Thoracic aorta (tissue), 2 donors: ENCODE measurements around the gene TC2N. TPM values are rescaled to one million over a fixed set of nuclear protein-coding genes. Genes with fewer than 3 reads are reported as not detected.

Source experiments
- ATAC-seq: fragments of 150-250 bp; one replicate; pipeline ENCODE4 v1.8.0; 2017; ENCODE audit warnings: low read depth; ENCODE audit not compliant: insufficient number of reproducible peaks, low FRiP score
- DNase-seq: peaks from one replicate; pipeline ENCODE4 v3.0.0-alpha.2; 2020; ENCODE audit warnings: low spot score
- H3K27ac ChIP-seq, 2 donors: fragments of 200-600 bp; sonication (generic); 1 replicate in 1 of 2; 2 replicates in 1 of 2; pipeline ENCODE4 v1.5.1; 2016; ENCODE audit warnings: mild to moderate bottlenecking in 2 of 2, moderate library complexity in 2 of 2
- H3K27me3 ChIP-seq: fragments of 200-600 bp; sonication (generic); replicated peaks from 2 replicates; pipeline ENCODE4 v1.6.0; 2016; ENCODE audit warnings: mild to moderate bottlenecking; ENCODE audit not compliant: insufficient read depth
- H3K36me3 ChIP-seq: fragments of 200-600 bp; sonication (generic); one replicate; pipeline ENCODE4 v1.5.1; 2016
- H3K4me1 ChIP-seq, 2 donors: fragments of 200-600 bp; sonication (generic); 1 replicate in 1 of 2; 2 replicates in 1 of 2; pipeline versions ENCODE4 v1.5.1 to v1.6.0; 2016; ENCODE audit warnings: low read depth in 2 of 2, mild to moderate bottlenecking in 1 of 2; ENCODE audit not compliant: control insufficient read depth in 1 of 2
- H3K4me3 ChIP-seq: fragments of 200-600 bp; sonication (generic); 2 replicates; pipeline ENCODE4 v1.5.1; 2016; ENCODE audit warnings: mild to moderate bottlenecking
- H3K9me3 ChIP-seq: fragments of 200-600 bp; sonication (generic); 2 replicates; pipeline ENCODE4 v1.5.1; 2016
- total RNA-seq, 2 donors: library from RNA; depleted of rRNA; stranded (reverse); fragments of >200 nt; gene quantifications; one replicate each; pipeline versions ENCODE4 v1.1.0 to v1.2.3, GENCODE V29; 2016
- TF ChIP-seq, protein P1 (sequence below): fragments of 200-600 bp; sonication (generic); IDR thresholded peaks from one replicate; pipeline ENCODE4 v1.5.1; 2019; ENCODE audit warnings: antibody characterized with exemption

Gene TC2N
- total RNA-seq, 2 donors from 2014 or later: 146 to 172 TPM

DNA sequence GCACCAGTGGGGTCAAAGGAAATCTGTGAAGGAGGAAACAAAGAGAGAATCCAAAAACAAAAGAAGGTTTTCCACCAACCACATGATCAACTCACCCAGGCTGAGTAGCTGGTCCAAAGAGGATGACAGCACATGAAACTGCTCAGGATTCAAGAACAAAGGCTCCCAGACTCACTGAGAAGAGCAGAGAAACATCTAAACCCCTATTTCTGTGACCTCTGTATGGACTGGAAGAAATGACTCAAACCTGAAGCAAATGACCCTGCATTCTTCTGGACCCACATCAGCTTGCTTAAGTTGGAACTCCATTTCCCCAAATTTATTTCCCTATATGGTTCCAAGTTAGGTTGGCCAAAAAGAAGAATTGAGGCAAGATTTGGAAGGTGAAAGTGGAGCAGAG is 26.3 kb downstream of the TC2N start:
- Histone ChIP-seq H3K27ac (peak overlapping the region; percentile 71 to 86), H3K27me3 (no peaks in the 10 kb centered on the region), H3K4me1 (peaks cover 8 to 40% of the 10 kb centered on the region in 2 donors), H3K4me3 (peak overlapping the region; percentile 66), H3K9me3 (no peaks in the 10 kb centered on the region), H3K36me3 (no peaks in the 10 kb centered on the region)
- no peak for DNase-seq
- TF ChIP-seq, protein P1, sequence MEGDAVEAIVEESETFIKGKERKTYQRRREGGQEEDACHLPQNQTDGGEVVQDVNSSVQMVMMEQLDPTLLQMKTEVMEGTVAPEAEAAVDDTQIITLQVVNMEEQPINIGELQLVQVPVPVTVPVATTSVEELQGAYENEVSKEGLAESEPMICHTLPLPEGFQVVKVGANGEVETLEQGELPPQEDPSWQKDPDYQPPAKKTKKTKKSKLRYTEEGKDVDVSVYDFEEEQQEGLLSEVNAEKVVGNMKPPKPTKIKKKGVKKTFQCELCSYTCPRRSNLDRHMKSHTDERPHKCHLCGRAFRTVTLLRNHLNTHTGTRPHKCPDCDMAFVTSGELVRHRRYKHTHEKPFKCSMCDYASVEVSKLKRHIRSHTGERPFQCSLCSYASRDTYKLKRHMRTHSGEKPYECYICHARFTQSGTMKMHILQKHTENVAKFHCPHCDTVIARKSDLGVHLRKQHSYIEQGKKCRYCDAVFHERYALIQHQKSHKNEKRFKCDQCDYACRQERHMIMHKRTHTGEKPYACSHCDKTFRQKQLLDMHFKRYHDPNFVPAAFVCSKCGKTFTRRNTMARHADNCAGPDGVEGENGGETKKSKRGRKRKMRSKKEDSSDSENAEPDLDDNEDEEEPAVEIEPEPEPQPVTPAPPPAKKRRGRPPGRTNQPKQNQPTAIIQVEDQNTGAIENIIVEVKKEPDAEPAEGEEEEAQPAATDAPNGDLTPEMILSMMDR: no peak
- no peak for ATAC-seq

DNA sequence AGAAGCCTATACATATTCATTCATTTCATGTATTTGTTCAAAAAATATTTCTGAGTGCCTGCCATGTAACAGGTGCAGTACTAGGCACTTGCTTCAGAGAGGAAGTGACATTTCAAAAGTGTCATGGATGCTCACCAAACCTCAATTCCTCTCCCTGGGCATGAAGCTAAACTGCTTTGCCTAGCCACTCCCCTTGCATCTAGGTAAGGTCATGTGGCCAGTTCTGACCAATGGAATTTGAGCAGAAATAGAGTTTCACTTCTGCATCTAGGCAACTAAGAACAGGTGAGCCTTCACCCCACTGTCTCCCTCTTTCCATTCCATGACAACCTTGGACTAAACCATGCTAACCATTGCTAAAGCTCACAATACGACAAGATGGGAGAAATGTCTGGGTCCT is 27.6 kb downstream of the TC2N start:
- TF ChIP-seq, protein P1: no peak
- H3K27ac ChIP-seq: peak overlapping the region; percentile 71 to 86
- no peaks in the 10 kb centered on the region for H3K27me3 ChIP-seq
- H3K36me3 ChIP-seq: no peaks in the 10 kb centered on the region
- H3K4me1 ChIP-seq: peaks cover 8 to 40% of the 10 kb centered on the region in 2 donors
- DNase-seq (no peak), ATAC-seq (no peak)
- H3K4me3 ChIP-seq: peak overlapping the region; percentile 66
- no peaks in the 10 kb centered on the region for H3K9me3 ChIP-seq

DNA sequence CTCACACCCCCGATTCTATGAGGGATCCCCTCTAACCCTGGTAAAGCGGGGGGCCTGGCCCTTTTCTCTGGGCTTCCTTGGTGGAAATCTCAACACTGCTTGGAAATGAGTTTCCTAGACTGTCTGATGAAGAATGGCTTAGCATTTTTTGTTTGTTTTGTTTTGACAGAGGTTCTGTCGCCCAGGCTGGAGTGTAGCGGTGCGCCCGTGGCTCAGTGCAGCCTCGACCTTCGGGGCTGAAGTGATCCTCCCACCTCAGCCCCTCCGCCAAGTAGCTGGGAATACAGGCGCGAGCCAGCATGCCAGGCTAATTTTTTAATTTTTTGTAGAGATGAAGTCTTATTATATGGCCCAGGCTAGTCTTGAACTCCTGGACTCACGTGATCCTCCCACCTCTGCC is 30.3 kb downstream of the TC2N start:
- Histone ChIP-seq H3K27ac (peak overlapping the region; percentile 86 to 90), H3K27me3 (no peaks in the 10 kb centered on the region), H3K4me3 (peak overlapping the region; percentile 92), H3K9me3 (no peaks in the 10 kb centered on the region), H3K36me3 (no peaks in the 10 kb centered on the region), H3K4me1 (peaks cover 12 to 42% of the 10 kb centered on the region in 2 donors)
- DNase-seq (no peak), ATAC-seq (no peak)
- TF ChIP-seq, protein P1: no peak

DNA sequence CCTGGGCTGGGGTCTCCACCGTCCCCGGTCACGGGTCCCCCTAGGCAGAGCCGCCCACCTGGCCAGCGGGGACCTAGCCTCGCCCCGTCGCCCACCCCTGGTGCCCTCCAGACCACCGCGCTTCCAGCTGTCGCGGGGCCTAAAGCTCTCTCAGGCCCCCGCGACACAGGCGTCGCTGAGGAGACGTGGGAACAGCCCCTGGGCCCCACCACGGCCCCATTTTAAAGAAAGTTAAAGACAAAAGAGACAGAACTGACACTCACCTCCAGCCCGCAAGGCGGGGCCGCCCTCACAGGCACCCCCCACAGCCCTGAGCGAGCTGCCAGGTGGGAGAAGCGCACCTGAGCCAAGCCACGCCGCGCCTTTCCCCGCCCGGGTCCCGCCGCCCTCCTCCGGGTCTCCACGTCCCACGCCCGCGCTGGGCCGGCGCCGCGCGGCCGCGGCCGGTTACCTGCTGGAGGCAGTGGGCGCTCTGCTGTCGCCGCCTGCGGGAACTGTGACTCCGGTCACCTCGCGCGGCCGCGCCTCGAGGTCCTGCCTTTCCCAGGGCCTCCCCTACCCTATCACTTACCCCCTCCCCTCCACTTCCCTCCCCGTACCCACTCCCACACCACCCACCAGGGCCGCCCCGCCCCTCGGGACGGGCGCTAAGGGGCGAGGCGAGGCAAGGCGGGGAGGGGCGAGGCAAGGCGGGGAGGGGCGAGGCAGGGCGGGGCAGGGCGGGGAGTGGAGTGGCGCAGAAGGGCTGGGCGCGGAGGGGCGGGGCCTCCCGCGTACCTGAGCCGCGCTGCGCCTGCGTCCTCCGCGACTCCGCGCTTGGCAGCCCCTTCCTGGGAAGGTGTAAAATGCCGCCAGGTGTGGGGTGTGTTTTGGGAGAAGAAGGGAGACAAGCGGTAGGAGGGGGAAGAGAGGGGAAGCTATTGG is 31.2 kb downstream of the TC2N start:
- H3K27ac ChIP-seq: peak overlapping the region; percentile 86 to 90
- no peaks in the 10 kb centered on the region for H3K9me3 ChIP-seq
- peak overlapping the region; percentile 92 for H3K4me3 ChIP-seq
- TF ChIP-seq, protein P1: peak; percentile 7
- DNase-seq: no peak
- peaks cover 10 to 42% of the 10 kb centered on the region in 2 donors for H3K4me1 ChIP-seq
- H3K27me3 ChIP-seq: no peaks in the 10 kb centered on the region
- no peaks in the 10 kb centered on the region for H3K36me3 ChIP-seq
- peak; percentile 72 for ATAC-seq

DNA sequence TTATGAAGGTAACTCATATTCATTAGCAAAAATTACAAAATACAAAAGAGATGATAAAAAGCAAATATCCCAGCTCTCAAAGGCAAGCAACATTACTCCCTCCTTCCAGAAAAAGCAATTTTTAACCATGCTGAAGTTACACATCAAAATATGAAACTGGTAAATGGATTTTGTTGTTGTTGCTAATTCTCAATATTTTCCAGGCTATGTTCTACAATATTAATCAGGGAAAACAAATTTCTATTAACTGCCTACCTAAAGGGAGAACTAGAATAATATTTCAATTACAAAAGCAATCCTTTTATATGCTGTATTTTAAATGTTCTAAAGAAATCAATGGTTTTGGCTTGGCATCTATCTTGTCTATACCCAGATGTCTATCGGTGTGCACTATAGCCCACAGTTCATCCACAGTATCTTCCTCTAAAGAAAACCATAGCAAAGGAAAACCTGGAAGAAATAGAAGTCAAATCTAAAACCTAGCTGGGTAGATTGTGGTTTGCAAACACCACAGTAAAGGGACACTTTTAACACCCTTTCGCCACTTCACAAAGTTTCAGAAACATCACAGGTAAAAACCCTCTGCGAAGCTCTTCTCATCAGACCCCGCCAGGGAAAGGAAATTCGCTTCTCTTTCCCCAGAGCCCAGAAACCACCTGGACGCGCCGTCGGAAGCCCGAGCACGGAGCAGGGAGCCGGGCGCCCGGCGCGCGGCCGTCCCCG is 32.0 kb downstream of the TC2N start:
- TF ChIP-seq, protein P1: no peak
- ATAC-seq (no peak), DNase-seq (no peak)
- no peaks in the 10 kb centered on the region for H3K9me3 ChIP-seq
- H3K4me1 ChIP-seq: peaks cover 16 to 44% of the 10 kb centered on the region in 2 donors
- H3K27ac ChIP-seq: peak overlapping the region; percentile 86 to 90
- no peaks in the 10 kb centered on the region for H3K36me3 ChIP-seq
- H3K4me3 ChIP-seq: peak overlapping the region; percentile 92
- no peaks in the 10 kb centered on the region for H3K27me3 ChIP-seq
